Fibroblast of the aortic adventitia (primary cell): ENCODE results near the gene PRPS1. TPM values are rescaled to one million over a fixed set of nuclear protein-coding genes. Genes with fewer than 3 reads are reported as not detected.
"Not testable (repeated sequence)": the region's sequence is repeated elsewhere in the genome, so short reads cannot be mapped to it uniquely, and the experiment has no call there.

Experiments used
- DNase-seq: peaks from one replicate; pipeline ENCODE4 v3.0.0-alpha.2; 2010; ENCODE audit warnings: low read depth
- H3K4me3 ChIP-seq: 2 replicates; pipeline ENCODE4 v1.5.1; 2011; ENCODE audit warnings: low read depth, mild to moderate bottlenecking, control low read depth, low read length, moderate library complexity
- CTCF ChIP-seq: IDR thresholded peaks from 2 replicates; pipeline ENCODE4 v1.5.1; 2011; ENCODE audit warnings: mild to moderate bottlenecking, low read length, control low read depth, inconsistent platforms; ENCODE audit not compliant: insufficient read depth
- total RNA-seq: library from RNA; depleted of rRNA; stranded (reverse); fragments of >200 nt; gene quantifications from 2 replicates; pipeline ENCODE4 v1.2.3, GENCODE V29; 2012; ENCODE audit warnings: low replicate concordance

PRPS1 gene
- total RNA-seq, 1 donor: 37.9 TPM

GRCh38 chrX:107599450-107599861, 28.9 kb upstream of the PRPS1 start:
- no peak for TF ChIP-seq CTCF
- DNase-seq: no peak
- no peak overlapping the region for H3K4me3 ChIP-seq

- H3K4me3 ChIP-seq: no peak overlapping the region
- DNase-seq: no peak
- no peak for TF ChIP-seq CTCF
Observed at GRCh38 chrX:107600366-107600765, 27.9 kb upstream of the PRPS1 start.

- TF ChIP-seq CTCF: no peak
Observed at GRCh38 chrX:107601326-107601725, 27.0 kb upstream of the PRPS1 start.

GRCh38 chrX:107601759-107602158, 26.6 kb upstream of the PRPS1 start:
- DNase-seq: no peak
- H3K4me3 ChIP-seq: no peak overlapping the region
- TF ChIP-seq CTCF: no peak

More at GRCh38 chrX:107601326-107601725, 27.0 kb upstream of the PRPS1 start:
- DNase-seq: no peak
- no peak overlapping the region for H3K4me3 ChIP-seq

GRCh38 chrX:107602694-107603239, 25.5 kb upstream of the PRPS1 start:
- no peak for DNase-seq
- no peak for TF ChIP-seq CTCF
- no peak overlapping the region for H3K4me3 ChIP-seq

GRCh38 chrX:107603429-107604159, 24.7 kb upstream of the PRPS1 start:
- no peak for TF ChIP-seq CTCF
- DNase-seq: no peak
- H3K4me3 ChIP-seq: no peak overlapping the region

GRCh38 chrX:107609061-107609460, 19.2 kb upstream of the PRPS1 start:
- DNase-seq: not testable (repeated sequence)

More at GRCh38 chrX:107609061-107609460, 19.2 kb upstream of the PRPS1 start:
- not testable (repeated sequence) for H3K4me3 ChIP-seq
